HuH-7.5 (cell line): ENCODE data around the gene CHST15.
"Not testable (repeated sequence)": the region's sequence is repeated elsewhere in the genome, so short reads cannot be mapped to it uniquely, and the experiment has no call there.

Source experiments
- DNase-seq: peaks from one replicate; pipeline ENCODE4 v3.0.0; 2011; ENCODE audit warnings: low spot score

Gene CHST15

GRCh38 chr10:124124123-124124768, 30.8 kb upstream of the CHST15 start:
- DNase-seq: no peak

DNA sequence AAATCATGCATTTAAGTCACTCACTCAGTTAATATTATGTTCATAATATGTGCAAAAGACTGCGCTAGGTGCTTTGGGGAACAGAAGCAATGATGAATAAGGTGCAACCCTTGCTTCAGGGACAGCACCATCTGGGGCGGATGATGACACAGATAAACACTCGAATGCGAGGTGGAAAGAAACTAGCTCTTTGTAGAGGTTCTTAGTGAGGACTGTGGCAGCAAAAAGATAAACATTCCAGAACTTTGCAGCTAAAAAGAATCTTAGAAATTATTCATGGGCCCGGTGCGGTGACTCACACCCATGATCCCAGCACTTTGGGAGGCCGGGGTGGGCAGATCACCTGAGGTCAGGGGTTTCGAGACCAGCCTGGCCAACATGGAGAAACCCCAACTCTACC, 29.8 kb upstream of the CHST15 start:
- DNase-seq: no peak

DNA sequence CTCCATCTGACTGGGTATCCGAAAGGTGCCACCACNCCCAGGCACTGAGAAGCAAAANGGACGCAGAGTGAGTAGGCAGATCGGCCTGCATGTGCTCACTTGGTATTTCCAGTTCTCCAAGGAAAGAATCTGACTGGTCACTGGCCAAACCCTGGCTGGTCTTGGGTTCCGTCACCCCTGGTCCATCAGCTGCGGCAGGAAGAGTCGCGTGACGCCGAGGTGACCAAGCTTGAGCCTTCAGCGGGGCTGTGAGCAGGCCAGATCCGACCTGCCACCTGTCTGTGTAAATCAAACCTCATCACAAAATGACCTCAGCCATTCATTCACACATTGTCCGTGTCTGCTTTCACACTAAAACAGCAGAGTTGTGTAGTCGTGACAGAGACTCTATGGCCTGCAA, 28.8 kb upstream of the CHST15 start:
- no peak for DNase-seq

DNA sequence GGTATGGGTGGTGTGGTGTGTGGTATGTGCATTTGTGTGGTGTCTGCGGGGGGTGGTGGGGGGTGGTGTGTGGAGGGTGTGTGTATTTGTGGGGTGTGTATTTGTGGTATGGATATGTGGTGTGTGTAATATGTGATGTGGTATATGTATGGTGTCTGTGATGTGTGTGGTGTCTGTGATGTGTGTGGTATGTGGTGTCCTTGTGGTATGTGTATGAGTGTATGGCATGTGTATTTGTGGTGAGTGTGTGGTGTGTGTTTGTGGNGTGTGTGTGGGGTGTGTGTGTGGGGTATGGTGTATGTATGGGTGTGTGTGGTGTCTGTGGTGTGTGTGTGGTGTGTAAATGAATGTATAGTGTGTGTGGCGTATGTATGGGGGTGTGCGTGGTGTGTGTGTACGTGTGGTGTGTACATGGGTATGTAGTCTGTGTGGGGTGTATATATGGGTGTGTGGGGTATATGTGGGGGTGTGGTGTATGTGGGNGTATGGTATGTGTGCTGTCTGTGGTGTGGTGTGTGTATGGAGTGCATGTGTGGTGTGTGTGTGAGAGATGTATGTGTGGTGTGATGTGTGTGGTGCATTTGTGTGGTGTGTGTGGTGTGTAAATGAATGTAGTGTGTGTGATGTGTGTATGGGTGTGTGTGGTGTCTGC, 27.1 kb upstream of the CHST15 start:
- DNase-seq: no peak

DNA sequence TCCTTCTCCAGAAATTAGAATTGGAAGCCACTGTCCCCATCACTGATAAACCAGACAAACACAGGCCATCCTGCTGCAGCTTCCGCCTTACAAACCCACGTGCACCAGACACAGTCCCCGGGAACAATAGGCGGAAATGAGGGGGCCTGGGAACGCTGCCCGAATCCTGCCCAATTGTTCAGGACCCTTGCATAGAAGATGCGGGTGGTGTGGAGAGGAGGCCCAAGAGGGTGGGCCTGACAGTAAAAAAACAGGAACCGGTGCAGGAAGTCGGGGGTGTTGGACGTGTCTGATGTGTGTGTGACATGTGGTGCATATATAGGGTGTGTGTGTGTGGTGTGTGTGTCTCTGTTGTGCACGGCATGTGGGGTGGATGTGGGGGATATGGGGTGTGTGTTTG, 26.5 kb upstream of the CHST15 start:
- DNase-seq: no peak

DNA sequence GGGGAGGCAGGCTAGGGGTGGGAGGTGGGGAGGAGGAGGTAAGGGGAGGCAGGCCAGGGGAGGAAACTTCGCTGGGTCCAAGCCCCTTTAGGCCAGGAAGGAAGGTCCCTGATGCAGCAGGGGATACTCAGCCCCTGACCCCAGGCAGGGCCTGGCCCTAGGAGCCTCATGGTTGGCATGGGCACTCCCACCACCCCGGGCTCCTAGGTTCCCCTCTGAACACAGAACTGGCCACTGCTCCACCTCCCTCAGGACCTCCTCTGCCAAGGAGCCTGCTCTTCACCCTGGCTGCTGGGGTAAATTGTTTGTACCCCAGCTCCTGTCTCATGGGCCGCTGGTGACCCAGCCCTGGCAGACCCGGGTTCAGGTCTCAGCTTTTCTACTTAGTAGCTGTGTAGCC, 25.8 kb upstream of the CHST15 start:
- DNase-seq: no peak

- DNase-seq: no peak
Measured at GRCh38 chr10:124117833-124118232, 24.4 kb upstream of the CHST15 start.

DNA sequence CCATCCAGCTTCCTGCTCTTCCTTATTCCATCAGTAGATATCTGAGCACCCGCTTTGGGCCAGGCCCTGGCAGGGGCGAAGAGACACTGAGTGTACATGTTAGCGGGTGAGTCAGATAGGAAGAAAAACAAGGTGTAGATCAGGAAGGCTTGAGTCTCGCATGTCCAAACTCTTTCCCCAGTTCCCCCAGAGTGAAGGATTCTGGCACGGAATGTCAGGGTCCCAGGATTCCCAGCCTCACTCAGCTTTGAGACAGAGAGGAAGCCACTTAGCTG, 24.1 kb upstream of the CHST15 start:
- no peak for DNase-seq

DNA sequence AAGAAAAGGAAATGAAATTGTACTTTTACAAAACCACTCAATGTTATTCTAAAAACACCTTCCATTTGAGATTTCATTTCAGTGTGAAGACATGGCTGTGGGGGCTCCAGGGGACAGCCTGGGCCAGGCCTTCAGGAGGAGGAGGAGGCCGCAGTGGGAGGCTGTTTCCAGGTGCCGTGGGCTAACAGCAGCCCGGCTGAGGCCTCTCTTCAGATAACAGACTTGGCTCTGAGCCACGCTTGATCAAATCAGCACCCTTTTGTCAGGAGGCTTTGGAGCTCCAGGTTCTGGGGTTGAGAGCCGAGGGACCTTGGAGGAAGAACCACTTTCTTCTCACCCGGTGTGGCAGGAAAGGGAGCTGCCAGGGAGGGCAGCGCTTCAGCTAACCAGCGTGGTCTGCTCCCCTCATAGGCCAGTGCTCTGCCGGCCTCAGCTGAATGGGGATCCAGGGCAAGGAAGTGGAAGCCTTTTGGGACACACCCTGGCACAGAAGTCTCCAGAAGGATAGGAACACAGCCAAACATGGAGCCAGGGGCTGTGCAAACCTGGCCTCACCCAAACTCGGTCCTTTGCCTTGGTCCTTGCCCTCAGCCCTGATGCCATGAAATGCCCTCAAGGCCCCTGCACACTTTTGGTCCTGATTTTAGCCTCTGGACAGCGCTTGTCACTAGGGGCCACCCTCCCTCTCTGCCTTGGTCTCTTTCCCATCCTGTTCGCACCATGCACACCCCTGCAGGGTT, 23.5 kb upstream of the CHST15 start:
- DNase-seq: no peak

DNA sequence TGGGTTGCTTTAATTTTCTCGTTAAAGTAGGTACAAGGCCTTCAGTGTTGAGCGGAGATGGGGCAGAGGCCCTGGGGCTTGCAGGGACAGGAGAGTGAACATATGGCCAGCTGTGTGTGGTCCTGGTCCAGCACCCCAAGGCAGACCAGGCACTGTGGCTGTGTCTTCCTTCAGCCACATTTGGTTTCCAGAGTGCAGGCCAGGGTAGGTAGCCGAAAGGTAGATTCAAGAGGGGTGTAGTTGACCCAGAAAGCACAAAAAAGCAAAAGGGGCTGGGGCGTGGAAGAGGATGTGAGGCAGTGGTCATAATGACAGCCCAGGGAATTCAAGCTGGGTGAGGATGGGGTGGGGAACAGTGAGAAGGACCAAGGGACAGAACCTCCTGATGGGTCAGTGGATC, 21.3 kb upstream of the CHST15 start:
- no peak for DNase-seq

DNA sequence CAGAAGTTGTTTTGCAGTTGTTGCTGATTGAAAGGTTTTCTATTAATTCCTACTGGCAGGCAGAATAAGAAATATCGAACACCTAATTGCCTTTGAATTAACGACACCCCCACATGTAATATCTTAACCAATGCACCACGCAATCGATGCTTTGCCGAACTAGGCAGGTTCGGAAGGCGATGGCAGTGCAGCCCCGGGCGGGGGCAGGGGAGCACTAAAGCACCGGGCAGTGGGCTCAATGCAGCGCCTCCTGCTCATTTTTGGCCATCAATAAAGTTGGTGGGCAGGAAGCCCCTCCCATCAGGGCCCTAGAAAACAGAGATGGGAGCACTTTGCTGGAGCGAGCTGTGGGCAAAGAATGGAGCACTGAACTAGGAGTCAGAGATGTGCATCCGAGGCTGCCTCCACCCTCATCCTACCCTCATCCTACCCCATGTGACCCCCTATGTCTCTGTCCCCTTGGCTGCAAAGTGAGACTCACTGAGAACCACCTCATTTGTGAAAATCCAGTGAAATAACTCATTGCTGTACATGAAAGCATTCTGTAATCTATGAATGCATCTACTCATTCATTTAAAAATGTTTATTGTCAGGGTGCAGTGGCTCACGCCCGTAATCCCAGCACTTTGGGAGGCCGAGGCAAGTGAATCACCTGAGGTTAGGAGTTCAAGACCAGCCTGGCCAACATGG, 19.6 kb upstream of the CHST15 start:
- DNase-seq: no peak

GRCh38 chr10:124110882-124111281, 17.5 kb upstream of the CHST15 start:
- DNase-seq: no peak

DNA sequence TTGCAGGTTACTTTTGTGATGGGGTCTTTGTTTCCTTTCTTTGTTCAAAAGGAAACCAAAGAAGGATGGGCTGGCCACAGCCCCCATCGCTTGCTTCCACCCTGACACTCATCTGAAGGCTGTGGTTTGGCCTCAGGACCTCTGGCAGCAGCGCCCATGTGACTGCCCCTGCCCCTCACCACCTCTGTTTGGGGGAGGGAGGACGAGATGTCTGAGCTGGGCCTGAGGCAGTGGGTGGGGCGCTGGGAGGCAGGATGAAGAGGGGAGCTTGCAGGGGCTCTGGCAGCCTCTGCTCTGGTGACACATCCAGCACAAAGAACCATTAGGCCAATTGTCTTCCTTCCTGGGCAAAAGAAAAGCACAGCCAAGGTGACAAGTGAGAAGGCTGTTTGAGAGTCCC, 15.9 kb upstream of the CHST15 start:
- DNase-seq: no peak

- DNase-seq: no peak
Measured at GRCh38 chr10:124107072-124107471, 13.7 kb upstream of the CHST15 start.

- DNase-seq: no peak
Measured at GRCh38 chr10:124106241-124106879, 13.0 kb upstream of the CHST15 start.

DNA sequence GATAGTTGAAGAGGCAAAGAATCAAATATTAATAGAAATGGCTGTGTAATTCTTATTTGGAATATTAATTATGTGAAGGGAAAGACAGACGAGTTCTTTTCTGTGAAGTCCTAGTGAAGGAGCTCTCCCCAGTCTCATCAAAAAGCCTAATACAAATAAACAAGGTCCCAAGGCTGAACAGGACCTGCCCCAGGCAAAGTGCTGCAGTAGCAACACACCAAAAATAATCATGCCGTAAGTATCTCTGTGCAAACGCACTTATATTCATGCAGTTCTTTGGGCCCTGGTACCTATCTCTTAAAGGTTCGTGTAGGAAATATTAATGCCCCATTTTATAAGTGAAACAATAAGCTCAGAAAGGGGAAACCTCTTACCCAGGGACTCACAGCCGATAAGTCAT, 12.2 kb upstream of the CHST15 start:
- DNase-seq: no peak

- no peak for DNase-seq
Measured at GRCh38 chr10:124105045-124105444, 11.6 kb upstream of the CHST15 start.

GRCh38 chr10:124104011-124104627, 10.7 kb upstream of the CHST15 start:
- DNase-seq: no peak

DNA sequence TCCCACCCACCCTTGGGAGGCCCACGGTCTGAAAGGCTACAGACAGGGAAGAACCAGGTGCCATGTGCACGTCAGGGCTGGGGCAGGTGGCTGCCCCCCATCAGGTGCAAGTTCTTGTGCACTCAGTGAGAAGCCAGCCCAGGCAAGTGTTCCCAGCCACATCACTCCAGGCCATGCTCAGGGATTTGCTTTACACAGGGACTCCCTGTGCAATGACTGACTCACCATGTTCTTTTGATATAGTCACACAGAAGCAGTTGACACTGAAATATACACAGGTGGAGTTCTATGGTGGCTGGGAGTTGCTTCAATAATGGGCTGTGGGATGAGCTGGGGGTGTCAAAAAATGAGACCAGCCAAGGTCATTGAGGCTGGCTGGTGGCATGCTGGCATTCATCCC, 8.0 kb upstream of the CHST15 start:
- no peak for DNase-seq

DNA sequence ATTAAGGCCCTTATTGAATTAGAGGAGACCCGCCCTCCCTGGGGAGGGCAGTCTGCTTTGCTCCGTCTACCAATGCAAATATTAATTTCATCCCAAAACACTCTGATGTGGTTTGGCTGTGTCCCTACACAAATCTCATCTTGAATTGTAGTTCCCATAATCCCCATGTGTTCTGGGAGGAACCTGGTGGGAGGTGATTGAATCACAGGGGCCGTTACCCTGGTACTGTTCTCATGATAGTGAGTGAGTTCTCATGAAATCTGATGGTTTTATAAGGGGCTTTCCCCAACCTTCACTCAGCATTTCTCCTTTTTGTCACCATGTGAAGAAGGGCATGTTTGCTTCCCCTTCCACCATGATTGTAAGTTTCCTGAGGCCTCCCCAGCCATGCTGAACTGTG, 7.3 kb upstream of the CHST15 start:
- DNase-seq: not testable (repeated sequence)

DNA sequence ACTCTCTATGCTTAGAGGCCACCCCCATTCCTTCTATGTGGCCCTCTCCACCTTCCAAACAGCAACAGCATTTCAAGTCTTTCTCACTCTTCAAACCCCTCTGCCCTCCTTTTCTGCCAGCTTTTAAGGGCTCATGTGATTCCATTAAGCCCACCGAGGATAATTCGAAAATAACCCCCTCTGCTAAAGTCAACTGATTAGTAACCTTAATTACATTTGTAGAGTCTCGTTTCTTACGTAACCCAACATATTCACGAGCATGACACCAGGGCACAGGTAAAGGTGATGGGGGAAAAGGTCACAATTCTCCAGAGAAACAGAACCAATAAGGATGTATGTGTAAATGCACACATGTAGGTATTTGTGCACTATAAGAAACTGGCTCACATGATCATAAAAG, 6.7 kb upstream of the CHST15 start:
- no peak for DNase-seq

GRCh38 chr10:124099604-124100003, 6.2 kb upstream of the CHST15 start:
- no peak for DNase-seq
